Liver (tissue), 3 donors: Measurements from ENCODE around the gene C1R.

Experiments
- CTCF ChIP-seq: fragments of 150-350 bp; IDR thresholded peaks from 2 replicates; pipeline ENCODE4 v1.5.1; 2017; ENCODE audit warnings: improper control_type of control experiment, low read depth, low read length; ENCODE audit not compliant: missing input control
- EGR1 ChIP-seq, 2 donors: IDR thresholded peaks; 2 replicates each; pipeline ENCODE4 v1.6.1; 2016 to 2018; ENCODE audit warnings: antibody characterized with exemption in 2 of 2, low read depth in 2 of 2
- JUND ChIP-seq, 2 donors: IDR thresholded peaks; 2 replicates each; pipeline ENCODE4 v1.6.1; 2016; ENCODE audit warnings: antibody characterized with exemption in 2 of 2
- MAX ChIP-seq: IDR thresholded peaks from 2 replicates; pipeline ENCODE4 v1.6.1; 2016; ENCODE audit warnings: antibody characterized with exemption
- NR2F2 ChIP-seq: IDR thresholded peaks from 2 replicates; pipeline ENCODE4 v1.6.1; 2016; ENCODE audit warnings: antibody characterized with exemption
- REST ChIP-seq: IDR thresholded peaks from 2 replicates; pipeline ENCODE4 v1.6.1; 2016; ENCODE audit warnings: antibody characterized with exemption, mild to moderate bottlenecking
- SP1 ChIP-seq: IDR thresholded peaks from 2 replicates; pipeline ENCODE4 v1.6.1; 2018; ENCODE audit warnings: antibody characterized with exemption, mild to moderate bottlenecking
- YY1 ChIP-seq: IDR thresholded peaks from 2 replicates; pipeline ENCODE4 v1.6.1; 2016; ENCODE audit warnings: antibody characterized with exemption, mild to moderate bottlenecking
- donor health status: healthy.
- donor health status: healthy.

GRCh38 chr12:7114851-7115250 is 22.6 kb upstream of the C1R start:
- TF ChIP-seq CTCF: no peak
- no peak for TF ChIP-seq MAX
- no peak for TF ChIP-seq EGR1 (IDR thresholded peaks at IDR 0.05; ENCODE audit: low read depth in 2 of 2)
- no peak for TF ChIP-seq YY1
- no peak for TF ChIP-seq REST
- TF ChIP-seq JUND (IDR thresholded peaks at IDR 0.05): no peak
- TF ChIP-seq SP1: no peak
- no peak for TF ChIP-seq NR2F2
